H1 (cell line): ENCODE data around the gene DEFB108B. TPM values are rescaled to one million over a fixed set of nuclear protein-coding genes. Genes with fewer than 3 reads are reported as not detected.
A peak's percentile ranks its signal among the peaks of the same experiment; 100 is the strongest.
"Not testable (repeated sequence)": the region's sequence is repeated elsewhere in the genome, so short reads cannot be mapped to it uniquely, and the experiment has no call there.

Experiments
- CTCF ChIA-PET: fragments of 300-600 bp; sonication (Branson Sonifier 250); formaldehyde crosslinking; loops from one replicate; lab custom pipeline; 2021; ENCODE audit not compliant: partially characterized antibody; lab: Charles Lee
- POLR2A ChIA-PET: fragments of 300-600 bp; sonication (Branson Sonifier 250); formaldehyde crosslinking; loops from one replicate; lab custom pipeline; 2021; ENCODE audit warnings: inconsistent platforms; ENCODE audit not compliant: partially characterized antibody; lab: Charles Lee
- DNase-seq, 2 experiments: peaks; one replicate each; pipeline versions ENCODE4 v3.0.0 to v3.0.0-alpha.2; 2010 to 2022; ENCODE audit warnings: low spot score in 2 of 2, low read depth in 1 of 2, mixed read lengths in 1 of 2
- FAIRE-seq: peaks from 2 replicates; lab custom pipeline; 2011; peaks lifted over from hg19 to GRCh38; lab: Jason Lieb, UNC
- H2AFZ ChIP-seq: 2 replicates; pipeline ENCODE4 v1.8.1; 2012; ENCODE audit warnings: low read length, inconsistent platforms
- H2AK5ac ChIP-seq: 2 replicates; pipeline ENCODE4 v1.6.1; 2013; ENCODE audit warnings: low read depth, low read length
- H2BK120ac ChIP-seq: replicated peaks from 2 replicates; pipeline ENCODE3; 2013; ENCODE audit warnings: low read depth, low read length, inconsistent platforms
- H2BK12ac ChIP-seq: 2 replicates; pipeline ENCODE4 v1.6.1; 2013; ENCODE audit warnings: low read depth, low read length
- H2BK15ac ChIP-seq: 2 replicates; pipeline ENCODE4 v1.6.1; 2013; ENCODE audit warnings: low read length
- H2BK20ac ChIP-seq: 2 replicates; pipeline ENCODE4 v1.6.1; 2013; ENCODE audit warnings: low read length
- H2BK5ac ChIP-seq: 2 replicates; pipeline ENCODE4 v1.6.1; 2013; ENCODE audit warnings: low read depth, low read length
- H3K14ac ChIP-seq: 2 replicates; pipeline ENCODE4 v1.6.1; 2013; ENCODE audit warnings: inconsistent platforms; ENCODE audit not compliant: insufficient read length
- H3K18ac ChIP-seq: 2 replicates; pipeline ENCODE4 v1.6.1; 2013; ENCODE audit warnings: low read length; ENCODE audit errors: extremely low read depth
- H3K23ac ChIP-seq: 2 replicates; pipeline ENCODE4 v1.6.1; 2013; ENCODE audit warnings: inconsistent platforms; ENCODE audit not compliant: insufficient read length
- H3K23me2 ChIP-seq: 2 replicates; pipeline ENCODE4 v1.6.1; 2013; ENCODE audit warnings: low read depth, low read length
- H3K27ac ChIP-seq: 2 replicates; pipeline ENCODE4 v1.6.1; 2011; ENCODE audit warnings: low read depth, low read length, inconsistent platforms
- H3K27me3 ChIP-seq, 4 experiments: replicated peaks in 1 of 4; 1 replicate in 1 of 4; 2 replicates in 3 of 4; pipeline versions ENCODE4 v1.6.1 to v1.8.1; 2011 to 2013; ENCODE audit warnings: low read length in 3 of 4, mild to moderate bottlenecking in 3 of 4, inconsistent platforms in 2 of 4, mixed read lengths in 2 of 4, moderate library complexity in 1 of 4; ENCODE audit not compliant: control insufficient read depth in 3 of 4, insufficient read depth in 3 of 4; ENCODE audit errors: extremely low read depth in 1 of 4
- H3K36me3 ChIP-seq, 4 experiments: 2 replicates each; pipeline versions ENCODE4 v1.6.1 to v1.8.1; 2011 to 2013; ENCODE audit warnings: mild to moderate bottlenecking in 4 of 4, low read length in 3 of 4, moderate library complexity in 2 of 4, control low read depth in 1 of 4, inconsistent platforms in 1 of 4; ENCODE audit not compliant: insufficient read depth in 4 of 4, control insufficient read depth in 2 of 4
- H3K4ac ChIP-seq: replicated peaks from 2 replicates; pipeline ENCODE3; 2013; ENCODE audit warnings: low read length, low read depth, mixed read lengths, inconsistent platforms; ENCODE audit not compliant: insufficient read length
- H3K4me1 ChIP-seq, 4 experiments: replicated peaks in 1 of 4; 1 replicate in 1 of 4; 2 replicates in 3 of 4; pipeline versions ENCODE4 v1.6.1 to v1.8.1; 2011 to 2013; ENCODE audit warnings: low read length in 3 of 4, inconsistent platforms in 2 of 4, mixed read lengths in 1 of 4; ENCODE audit not compliant: insufficient read depth in 4 of 4, control insufficient read depth in 3 of 4
- H3K4me2 ChIP-seq, 2 experiments: 2 replicates each; pipeline versions ENCODE4 v1.6.1 to v1.8.1; 2011 to 2013; ENCODE audit warnings: low read depth in 2 of 2, low read length in 2 of 2, control low read depth in 1 of 2, inconsistent platforms in 1 of 2, mild to moderate bottlenecking in 1 of 2; ENCODE audit not compliant: insufficient read depth in 1 of 2
- H3K4me3 ChIP-seq, 4 experiments: fragments of 200-600, 300-600 bp in 1 of 4; sonication (generic), shearing (Covaris generic), sonication (Bioruptor Twin) in 1 of 4; 2 replicates each; pipeline versions ENCODE4 v1.5.1 to v1.8.1; 2011 to 2016; ENCODE audit warnings: low read length in 4 of 4, low read depth in 3 of 4, control low read depth in 2 of 4, inconsistent platforms in 2 of 4, mild to moderate bottlenecking in 2 of 4, mixed read lengths in 1 of 4, moderate library complexity in 1 of 4; ENCODE audit not compliant: insufficient read depth in 2 of 4; ENCODE audit errors: extremely low read depth in 1 of 4
- H3K56ac ChIP-seq: replicated peaks from 2 replicates; pipeline ENCODE3; 2013; ENCODE audit warnings: low read depth, mild to moderate bottlenecking, mixed read lengths, low read length, inconsistent platforms; ENCODE audit not compliant: insufficient read length
- H3K79me1 ChIP-seq: 2 replicates; pipeline ENCODE4 v1.6.1; 2013; ENCODE audit warnings: low read depth, low read length, control low read depth
- H3K79me2 ChIP-seq, 2 experiments: 2 replicates each; pipeline versions ENCODE4 v1.6.1 to v1.8.1; 2012 to 2013; ENCODE audit warnings: low read length in 2 of 2, mild to moderate bottlenecking in 2 of 2, inconsistent platforms in 1 of 2; ENCODE audit not compliant: insufficient read depth in 2 of 2, control insufficient read depth in 1 of 2
- H3K9ac ChIP-seq, 4 experiments: replicated peaks in 1 of 4; 1 replicate in 1 of 4; 2 replicates in 3 of 4; pipeline versions ENCODE4 v1.6.1 to v1.8.1; 2011 to 2013; ENCODE audit warnings: low read depth in 3 of 4, low read length in 3 of 4, control low read depth in 2 of 4, mild to moderate bottlenecking in 2 of 4, moderate library complexity in 2 of 4, inconsistent platforms in 1 of 4; ENCODE audit errors: extremely low read depth in 1 of 4
- H3K9me3 ChIP-seq, 2 experiments: 2 replicates each; pipeline versions ENCODE4 v1.6.1 to v1.8.1; 2012 to 2013; ENCODE audit warnings: mild to moderate bottlenecking in 2 of 2, moderate library complexity in 2 of 2, control low read depth in 1 of 2, inconsistent platforms in 1 of 2, low read depth in 1 of 2, low read length in 1 of 2, mixed read lengths in 1 of 2; ENCODE audit not compliant: insufficient read depth in 2 of 2
- H4K20me1 ChIP-seq, 2 experiments: replicated peaks in 1 of 2; 2 replicates each; pipeline versions ENCODE3 to v1.8.1; 2011 to 2013; ENCODE audit warnings: inconsistent platforms in 2 of 2, low read length in 2 of 2, mild to moderate bottlenecking in 1 of 2; ENCODE audit not compliant: insufficient read depth in 2 of 2, control insufficient read depth in 1 of 2
- H4K5ac ChIP-seq: 2 replicates; pipeline ENCODE4 v1.6.1; 2013; ENCODE audit warnings: low read length, low read depth, mixed read lengths, inconsistent platforms; ENCODE audit not compliant: insufficient read length
- H4K8ac ChIP-seq: 2 replicates; pipeline ENCODE4 v1.8.0; 2013; ENCODE audit warnings: mild to moderate bottlenecking, moderate library complexity, low read length, inconsistent platforms; ENCODE audit not compliant: insufficient read depth; ENCODE audit errors: extremely low read depth
- H4K91ac ChIP-seq: replicated peaks from 2 replicates; pipeline ENCODE3; 2013; ENCODE audit warnings: low read length, mixed read lengths, inconsistent platforms; ENCODE audit not compliant: insufficient read length
- WGBS, 2 experiments: shearing (Covaris generic) in 1 of 2; methylation state at CpG; one replicate each; pipeline versions ENCODE4 v1.1.6 to v1.1.7; 2013 to 2015; ENCODE audit warnings: low lambda C conversion rate in 2 of 2, mixed read lengths in 2 of 2, inconsistent platforms in 1 of 2, low coverage in 1 of 2, missing lambda C conversion rate in 1 of 2; ENCODE audit not compliant: insufficient replicate concordance in 2 of 2, insufficient coverage in 1 of 2, insufficient read length in 1 of 2; ENCODE audit errors: extremely low coverage in 1 of 2, missing lambda C conversion rate in 1 of 2; 5-methylcytosine and 5-hydroxymethylcytosine counted together
- polyA plus RNA-seq, 7 experiments: library from polyadenylated mRNA; depleted of rRNA in 3 of 7; stranded (reverse) in 5 of 7; unstranded in 2 of 7; fragments of >200 nt in 5 of 7; fragments of 200-250 nt in 2 of 7; gene quantifications; 1 replicate in 5 of 7; 2 replicates in 1 of 7; 4 replicates in 1 of 7; pipeline versions ENCODE4 v1.2.1 to v1.2.3, GENCODE V29; 2011 to 2013; ENCODE audit warnings: missing spikeins in 2 of 7, mixed read lengths in 2 of 7
- total RNA-seq: library from RNA; stranded (reverse); fragmentation: NEBNext Ultra II Directional; extraction: Animal tissue kit (Norgen Biotek cat#: 25700); gene quantifications from 2 replicates; pipeline ENCODE4 v1.2.1, GENCODE V29; 2021

Gene DEFB108B
- total and polyA plus RNA-seq, 2 of the 8 experiments (the other 6 are each of a cell fraction or from before 2014, with no cell fraction given) = not detected

DNA sequence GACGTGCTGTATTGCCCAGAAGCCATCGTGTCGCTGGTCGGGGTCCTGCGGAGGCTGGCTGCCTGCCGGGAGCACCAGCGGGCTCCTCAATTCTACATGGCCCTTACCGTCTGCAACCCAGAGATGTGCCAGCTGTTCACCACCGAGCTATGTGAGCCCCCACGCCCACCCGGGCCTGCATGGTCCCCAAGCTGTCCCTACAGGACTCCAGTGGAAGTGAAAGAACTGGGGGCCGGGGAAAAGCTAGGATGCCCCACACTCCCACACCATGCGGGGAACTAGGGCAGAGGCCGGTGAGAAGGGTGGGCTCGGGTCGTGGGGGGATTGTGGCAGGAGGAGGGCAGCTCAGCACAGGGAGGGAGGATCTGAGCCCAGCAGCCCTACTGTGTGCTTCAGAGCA is 37.0 kb upstream of the DEFB108B start:
- H3K4me3 ChIP-seq, H2AFZ ChIP-seq, H4K20me1 ChIP-seq, H3K23ac ChIP-seq, H3K27me3 ChIP-seq, H3K9ac ChIP-seq, H2BK20ac ChIP-seq, H3K4me1 ChIP-seq, POLR2A ChIA-PET, H3K56ac ChIP-seq, H4K91ac ChIP-seq, H3K36me3 ChIP-seq, H3K79me2 ChIP-seq, H3K14ac ChIP-seq, H2AK5ac ChIP-seq, H2BK120ac ChIP-seq, H3K4ac ChIP-seq, H4K5ac ChIP-seq, H3K79me1 ChIP-seq, H4K8ac ChIP-seq, H2BK12ac ChIP-seq, H3K23me2 ChIP-seq, H2BK5ac ChIP-seq, FAIRE-seq, H3K27ac ChIP-seq, H3K4me2 ChIP-seq, H2BK15ac ChIP-seq, H3K9me3 ChIP-seq, H3K18ac ChIP-seq: not testable (repeated sequence)
- CTCF ChIA-PET = interaction anchor here (0.6 kb wide), 1 partner anchor 46 kb away, joined by 3 read pairs; no protein-coding TSS in a partner anchor
- 94% methylated on average over 15 of the region's 16 CpGs; no CpG with 5 or more reads in 1 of the 2 experiments for WGBS, 2 experiments
- DNase-seq = peak in 1 of 2 experiments; percentile 42

DNA sequence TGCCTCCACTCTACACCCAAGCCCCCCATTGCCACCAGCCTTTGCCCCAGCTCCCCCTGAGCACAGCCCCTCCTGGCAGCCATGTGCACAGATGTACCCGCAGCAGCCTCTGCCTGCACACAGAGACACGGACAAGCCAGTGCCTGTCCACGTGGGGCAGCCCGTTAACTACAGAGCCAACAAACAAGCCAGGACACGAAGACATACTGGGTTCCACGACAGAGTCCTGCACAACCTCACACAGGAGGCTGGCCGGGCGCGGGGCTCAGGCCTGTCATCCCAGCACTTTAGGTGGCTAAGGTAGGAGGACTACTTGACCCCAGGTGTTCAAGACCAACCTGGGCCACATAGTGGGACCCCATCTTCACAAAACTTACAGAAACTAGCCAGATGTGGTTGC is 36.2 kb upstream of the DEFB108B start:
- POLR2A ChIA-PET, H3K4me2 ChIP-seq: not testable (repeated sequence)

More for the DNA sequence above, 36.2 kb upstream of the DEFB108B start:
- not testable (repeated sequence) for H3K4me1 ChIP-seq, H3K9me3 ChIP-seq, DNase-seq, H3K27ac ChIP-seq, FAIRE-seq, H3K79me1 ChIP-seq, H3K23me2 ChIP-seq, H3K79me2 ChIP-seq, H3K4ac ChIP-seq, H4K20me1 ChIP-seq, H3K18ac ChIP-seq, H2AFZ ChIP-seq, H3K36me3 ChIP-seq, H2BK5ac ChIP-seq, H4K8ac ChIP-seq, H4K91ac ChIP-seq, H2BK12ac ChIP-seq, H2BK20ac ChIP-seq, H3K27me3 ChIP-seq, H3K14ac ChIP-seq, H4K5ac ChIP-seq, H2BK15ac ChIP-seq, H3K56ac ChIP-seq, H2AK5ac ChIP-seq, H3K4me3 ChIP-seq, H3K9ac ChIP-seq, H2BK120ac ChIP-seq, H3K23ac ChIP-seq
- 92% methylated on average over 9 of the region's 9 CpGs; no CpG with 5 or more reads in 1 of the 2 experiments for WGBS, 2 experiments
- CTCF ChIA-PET = interaction anchor here (0.6 kb wide), 1 partner anchor 45 kb away, joined by 3 read pairs; no protein-coding TSS in a partner anchor
